GM12892 (cell line): ENCODE measurements around the gene CYTH1.

ENCODE experiments used
- POLR2A ChIP-seq: IDR thresholded peaks from 2 replicates; pipeline ENCODE4 v1.6.1; 2011; ENCODE audit warnings: low read depth, low read length, control low read depth
- POLR2AphosphoS5 ChIP-seq: IDR thresholded peaks from 2 replicates; pipeline ENCODE4 v1.6.1; 2011; ENCODE audit warnings: low read depth, low read length, control low read depth

DNA sequence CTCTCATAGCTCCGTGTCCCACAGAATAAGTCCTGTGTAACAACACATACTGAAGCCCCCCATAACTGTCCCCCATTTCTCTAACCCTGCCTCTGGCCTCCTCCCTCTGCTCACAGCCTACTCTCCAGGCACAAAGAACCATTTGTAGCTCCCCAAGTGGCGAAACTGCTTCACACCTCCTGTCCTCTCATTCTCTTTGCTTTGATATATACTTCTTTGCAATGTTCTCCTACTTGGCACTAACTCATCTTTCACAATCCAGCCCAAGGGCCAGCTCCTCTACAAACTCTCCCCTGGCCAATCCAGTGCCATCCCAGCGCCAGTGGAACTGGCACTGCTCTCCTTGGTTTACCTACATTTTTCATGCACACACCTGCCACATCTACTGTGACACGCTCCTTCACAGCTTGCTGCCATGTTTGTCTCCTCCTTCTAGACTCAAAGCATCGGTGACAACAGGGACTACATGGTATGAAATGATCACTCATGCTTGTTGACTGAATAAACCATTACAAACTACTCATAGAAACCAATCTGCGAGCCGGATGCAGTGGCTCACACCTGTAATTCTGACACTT, 12.8 kb downstream of the CYTH1 start:
- TF ChIP-seq POLR2AphosphoS5 (no peak), POLR2A (no peak)
